Large intestine (tissue), 3 donors: ENCODE data around the gene DHX29. TPM values are rescaled to one million over a fixed set of nuclear protein-coding genes. Genes with fewer than 3 reads are reported as not detected.

Experiments
- DNase-seq, 2 donors: peaks; one replicate each; pipeline versions ENCODE4 v3.0.0 to v3.0.0-alpha.2; 2013
- H3K27ac ChIP-seq: one replicate; pipeline ENCODE4 v1.5.1; 2013; ENCODE audit warnings: low read length
- H3K27me3 ChIP-seq: 2 replicates; pipeline ENCODE4 v1.6.1; 2013; ENCODE audit warnings: low read length; ENCODE audit not compliant: control insufficient read depth, insufficient read depth
- H3K36me3 ChIP-seq: 2 replicates; pipeline ENCODE4 v1.6.1; 2013; ENCODE audit warnings: low read length; ENCODE audit not compliant: control insufficient read depth, insufficient read depth
- H3K4me1 ChIP-seq: one replicate; pipeline ENCODE4 v1.6.1; 2013; ENCODE audit warnings: low read length; ENCODE audit not compliant: control insufficient read depth, insufficient read depth
- H3K4me3 ChIP-seq: one replicate; pipeline ENCODE4 v1.5.1; 2013; ENCODE audit warnings: low read length
- H3K9me3 ChIP-seq: one replicate; pipeline ENCODE4 v1.6.1; 2013; ENCODE audit warnings: mild to moderate bottlenecking, low read depth, low read length, moderate library complexity; ENCODE audit not compliant: control insufficient read depth
- WGBS: methylation state at CpG from one replicate; pipeline ENCODE4 v1.1.5; 2013; ENCODE audit warnings: low lambda C conversion rate; ENCODE audit not compliant: insufficient coverage; 5-methylcytosine and 5-hydroxymethylcytosine counted together
- polyA plus RNA-seq: library from polyadenylated mRNA; unstranded; fragments of 120-200 nt; gene quantifications from one replicate; pipeline ENCODE4 v1.2.1, GENCODE V29; 2013

DHX29 gene
- polyA plus RNA-seq, 1 donor = 28.3 TPM

DNA sequence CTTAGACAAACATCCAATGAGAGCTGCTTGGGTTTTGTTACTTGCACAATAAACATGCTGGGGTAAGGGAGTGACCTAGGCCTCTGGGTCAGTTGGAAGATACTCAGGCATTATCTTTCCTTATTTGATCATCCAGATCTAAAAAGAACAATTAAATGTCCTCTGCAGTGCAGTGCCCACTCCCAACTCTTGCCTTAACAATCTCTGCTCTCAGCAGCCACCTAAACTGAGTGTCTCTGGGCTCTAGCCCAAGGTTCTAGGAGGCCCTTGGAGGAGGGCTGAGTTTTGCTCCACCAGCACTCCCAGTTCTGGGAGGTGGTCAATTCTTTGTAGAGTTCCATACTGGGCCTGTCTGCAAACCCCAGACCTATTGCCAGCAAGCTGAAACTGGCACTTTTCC, 82.1 kb downstream of the DHX29 start:
- Histone ChIP-seq H3K9me3 (peaks cover 28% of the 10 kb centered on the region), H3K4me3 (no peak overlapping the region), H3K4me1 (peaks cover 25% of the 10 kb centered on the region), H3K27me3 (peaks cover 100% of the 10 kb centered on the region), H3K27ac (no peak overlapping the region), H3K36me3 (no peaks in the 10 kb centered on the region)
- DNase-seq = no peak

DNA sequence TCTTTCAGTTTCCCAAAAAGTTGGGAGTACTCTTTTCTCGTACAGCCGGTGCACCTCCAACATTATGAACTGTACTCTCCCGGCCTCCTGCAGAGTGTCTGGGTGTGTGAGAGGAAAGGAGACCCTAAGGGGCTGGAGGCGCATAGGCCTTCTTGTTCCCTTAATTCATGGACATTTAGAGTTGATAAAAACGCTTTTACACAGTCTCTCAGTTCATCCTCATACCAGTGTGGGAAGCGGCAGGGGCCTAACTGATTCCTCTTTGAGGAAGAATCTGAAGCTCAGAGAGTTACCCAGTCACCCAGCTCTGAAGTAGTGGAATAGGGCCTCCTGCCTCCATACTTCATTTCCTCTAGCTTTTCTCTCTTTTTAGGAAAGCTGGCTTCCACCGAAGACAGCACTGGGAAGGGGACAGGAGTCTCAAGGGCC, 83.7 kb downstream of the DHX29 start:
- Histone ChIP-seq H3K27ac (no peak overlapping the region), H3K4me3 (no peak overlapping the region), H3K36me3 (no peaks in the 10 kb centered on the region), H3K4me1 (peaks cover 36% of the 10 kb centered on the region), H3K27me3 (peaks cover 92% of the 10 kb centered on the region), H3K9me3 (peaks cover 29% of the 10 kb centered on the region)
- WGBS = no CpG with 5 or more reads among the region's 7 CpGs
- DNase-seq = no peak

DNA sequence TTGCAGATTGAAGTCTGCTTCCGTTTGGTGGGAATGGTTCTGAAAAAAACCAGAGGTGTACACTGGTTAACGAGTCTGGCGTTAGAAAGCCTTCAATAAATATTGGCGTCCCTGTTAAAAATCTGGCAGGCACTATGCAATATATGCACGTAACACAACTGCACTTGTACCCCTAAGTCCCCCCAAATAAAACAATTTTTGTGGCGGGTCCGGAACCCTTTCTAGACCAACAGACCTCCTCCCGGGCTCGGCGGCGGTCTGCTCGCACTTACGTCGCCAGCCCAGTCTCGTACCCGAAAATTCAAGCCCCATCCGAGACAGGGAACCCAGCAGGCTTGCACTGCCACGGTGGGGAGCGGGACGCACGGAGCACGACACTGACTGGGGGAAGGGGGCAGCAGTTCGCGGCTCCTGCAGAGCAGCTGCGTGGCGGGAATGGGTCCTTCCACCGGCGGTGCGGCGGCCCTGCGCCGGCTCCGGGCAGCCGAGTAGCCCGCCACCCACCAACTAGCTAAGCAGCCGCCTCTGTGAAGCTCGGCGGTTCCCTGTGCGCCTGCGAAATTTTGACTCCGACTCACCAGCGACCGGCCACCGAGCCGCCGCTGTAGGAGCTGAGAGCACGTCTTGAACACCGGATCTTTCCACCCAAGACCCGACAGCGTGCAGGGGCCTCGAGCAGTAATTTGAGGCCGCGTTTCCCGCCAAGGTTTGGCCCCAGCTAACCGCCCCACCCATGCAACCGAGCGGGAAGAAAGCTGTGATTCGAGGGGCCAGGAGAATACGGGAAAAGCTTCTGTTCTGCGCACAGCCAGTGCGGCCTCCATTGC, 84.3 kb downstream of the DHX29 start:
- peaks cover 85% of the 10 kb centered on the region for H3K27me3 ChIP-seq
- H3K36me3 ChIP-seq = no peaks in the 10 kb centered on the region
- H3K9me3 ChIP-seq = peaks cover 29% of the 10 kb centered on the region
- DNase-seq = peak in 1 of 2 donors; percentile 43
- H3K27ac ChIP-seq = no peak overlapping the region
- no peak overlapping the region for H3K4me3 ChIP-seq
- WGBS = no CpG with 5 or more reads among the region's 61 CpGs
- peaks cover 41% of the 10 kb centered on the region for H3K4me1 ChIP-seq

DNA sequence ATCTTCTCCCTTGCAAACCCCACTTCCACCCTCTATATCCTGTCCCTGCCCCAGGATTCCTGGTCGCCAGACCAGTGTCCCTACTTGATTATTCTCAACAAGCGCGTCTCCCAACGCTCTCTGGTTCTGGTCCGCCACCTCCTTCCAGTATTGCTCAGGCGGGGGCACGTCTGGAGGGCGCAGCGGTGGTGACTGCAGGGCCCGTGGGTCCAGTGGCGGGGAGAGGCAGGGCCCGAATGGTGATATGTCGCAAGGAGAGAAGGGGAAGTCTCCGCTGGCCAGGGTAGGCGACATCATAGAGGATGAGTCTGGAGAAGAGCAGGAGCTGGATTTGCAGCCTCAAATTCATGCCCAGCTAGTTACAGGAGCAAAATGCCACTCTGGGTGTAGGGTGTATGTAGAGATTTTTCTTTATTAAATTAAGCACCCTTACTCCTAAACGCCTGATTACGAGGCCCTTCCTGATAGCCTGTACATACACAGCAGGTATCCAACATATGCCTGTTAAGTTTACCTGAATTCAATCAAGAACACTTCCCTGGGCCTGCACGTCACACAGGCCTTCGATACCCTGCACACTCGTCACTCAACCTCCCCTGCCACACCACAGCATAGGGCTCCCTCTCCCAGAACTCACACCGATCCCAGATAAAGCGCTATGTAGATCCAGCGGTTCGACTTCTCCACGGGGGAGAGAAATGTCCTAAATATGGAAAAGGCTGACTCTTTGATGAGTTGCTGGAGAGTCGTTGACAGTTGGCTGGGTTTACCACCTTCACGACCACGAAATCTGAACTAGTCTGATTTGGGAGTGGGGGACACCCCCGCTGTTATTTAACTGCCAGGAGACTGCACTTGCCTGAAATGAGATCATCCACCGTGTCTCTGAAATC, 85.2 kb downstream of the DHX29 start:
- H3K27ac ChIP-seq = no peak overlapping the region
- peaks cover 26% of the 10 kb centered on the region for H3K9me3 ChIP-seq
- H3K27me3 ChIP-seq = peaks cover 84% of the 10 kb centered on the region
- peak in 1 of 2 donors; percentile 34 for DNase-seq
- H3K4me3 ChIP-seq = no peak overlapping the region
- no CpG with 5 or more reads among the region's 30 CpGs for WGBS
- no peaks in the 10 kb centered on the region for H3K36me3 ChIP-seq
- peaks cover 35% of the 10 kb centered on the region for H3K4me1 ChIP-seq

DNA sequence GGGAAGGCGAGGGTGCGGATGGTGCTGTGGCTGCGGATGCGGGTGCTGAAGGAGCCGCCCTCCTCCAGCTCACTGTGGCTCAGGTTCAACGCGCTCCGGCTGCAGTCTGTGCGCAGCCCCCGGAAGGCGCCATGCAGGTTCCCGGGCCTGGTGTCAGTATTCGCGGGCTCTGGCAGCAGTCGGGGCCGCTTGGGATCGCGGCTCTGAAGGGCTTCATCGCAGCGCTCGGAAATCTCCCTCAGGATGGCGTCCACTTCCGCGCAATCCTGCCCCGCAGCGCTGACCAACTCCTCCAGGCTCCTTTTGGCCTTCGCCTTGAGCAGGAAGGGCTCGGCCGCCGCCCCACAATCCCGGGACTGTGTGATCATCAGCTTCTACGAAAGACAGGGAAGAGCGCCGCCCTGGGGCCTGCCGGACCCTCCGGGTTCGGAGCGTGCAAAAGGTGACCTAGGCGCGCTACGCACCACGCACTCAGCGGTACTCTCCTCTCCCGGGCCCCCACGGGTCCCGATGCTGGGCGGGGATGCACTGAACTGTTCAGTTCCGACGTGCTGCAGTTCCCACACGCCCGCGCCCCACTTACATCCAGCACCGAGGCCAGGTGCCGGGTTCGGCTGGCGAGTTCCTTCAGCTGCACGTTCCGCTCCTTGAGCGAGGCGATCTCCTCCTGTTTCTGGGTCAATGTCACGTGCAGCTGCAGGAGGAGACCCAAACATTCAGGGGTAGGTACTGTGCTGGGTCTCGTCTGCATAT, 86.9 kb downstream of the DHX29 start:
- Histone ChIP-seq H3K4me3 (peak overlapping the region; percentile 30), H3K27me3 (peaks cover 67% of the 10 kb centered on the region), H3K36me3 (no peaks in the 10 kb centered on the region), H3K27ac (no peak overlapping the region), H3K4me1 (peaks cover 28% of the 10 kb centered on the region), H3K9me3 (peaks cover 16% of the 10 kb centered on the region)
- no CpG with 5 or more reads among the region's 62 CpGs for WGBS
- peak in 1 of 2 donors; percentile 76 for DNase-seq

DNA sequence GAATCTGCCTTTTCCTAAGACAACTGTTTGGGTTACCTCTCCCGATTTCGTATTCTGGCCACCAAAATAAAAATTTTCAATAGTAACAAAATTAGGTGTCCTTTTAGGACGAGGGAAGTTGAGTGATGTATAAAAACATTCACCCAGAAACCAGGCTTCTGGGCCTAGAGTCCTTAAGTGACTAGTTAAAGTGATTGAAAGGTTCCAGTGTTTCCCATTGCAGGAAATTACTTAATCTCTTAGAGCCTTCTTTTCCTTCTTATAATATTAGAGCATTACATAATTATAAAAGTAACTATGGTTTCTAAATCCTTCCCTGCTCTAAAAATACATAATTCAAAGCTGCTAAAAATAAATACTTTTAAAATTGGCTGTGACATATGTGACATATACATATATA, 87.7 kb downstream of the DHX29 start:
- DNase-seq = no peak
- Histone ChIP-seq H3K4me1 (peaks cover 28% of the 10 kb centered on the region), H3K36me3 (no peaks in the 10 kb centered on the region), H3K27me3 (peaks cover 58% of the 10 kb centered on the region), H3K27ac (no peak overlapping the region), H3K9me3 (peaks cover 16% of the 10 kb centered on the region), H3K4me3 (no peak overlapping the region)
- no CpG with 5 or more reads among the region's 3 CpGs for WGBS

DNA sequence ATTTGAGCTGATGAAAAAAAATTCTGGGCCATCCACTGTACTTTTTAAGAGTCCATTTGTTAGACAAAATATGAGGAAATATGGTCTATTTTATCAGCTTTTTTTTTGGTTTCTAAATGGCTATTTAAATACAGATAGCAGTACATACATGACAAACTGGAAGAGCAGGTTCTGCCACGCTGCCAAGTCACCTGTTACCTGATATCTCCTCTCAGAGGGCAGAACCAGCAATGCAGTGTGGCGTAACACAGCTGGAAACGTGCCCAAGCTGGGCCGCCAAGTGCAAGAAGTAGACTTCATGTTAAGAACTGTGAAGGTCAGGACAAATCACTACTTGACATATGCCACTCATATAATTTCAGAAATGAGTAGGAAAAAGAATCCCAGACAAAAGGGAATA, 88.5 kb downstream of the DHX29 start:
- H3K27me3 ChIP-seq = peaks cover 50% of the 10 kb centered on the region
- peak; percentile 90 to 98 for DNase-seq
- no CpG with 5 or more reads among the region's 4 CpGs for WGBS
- peaks cover 28% of the 10 kb centered on the region for H3K4me1 ChIP-seq
- H3K4me3 ChIP-seq = no peak overlapping the region
- H3K9me3 ChIP-seq = peaks cover 16% of the 10 kb centered on the region
- no peaks in the 10 kb centered on the region for H3K36me3 ChIP-seq
- no peak overlapping the region for H3K27ac ChIP-seq

DNA sequence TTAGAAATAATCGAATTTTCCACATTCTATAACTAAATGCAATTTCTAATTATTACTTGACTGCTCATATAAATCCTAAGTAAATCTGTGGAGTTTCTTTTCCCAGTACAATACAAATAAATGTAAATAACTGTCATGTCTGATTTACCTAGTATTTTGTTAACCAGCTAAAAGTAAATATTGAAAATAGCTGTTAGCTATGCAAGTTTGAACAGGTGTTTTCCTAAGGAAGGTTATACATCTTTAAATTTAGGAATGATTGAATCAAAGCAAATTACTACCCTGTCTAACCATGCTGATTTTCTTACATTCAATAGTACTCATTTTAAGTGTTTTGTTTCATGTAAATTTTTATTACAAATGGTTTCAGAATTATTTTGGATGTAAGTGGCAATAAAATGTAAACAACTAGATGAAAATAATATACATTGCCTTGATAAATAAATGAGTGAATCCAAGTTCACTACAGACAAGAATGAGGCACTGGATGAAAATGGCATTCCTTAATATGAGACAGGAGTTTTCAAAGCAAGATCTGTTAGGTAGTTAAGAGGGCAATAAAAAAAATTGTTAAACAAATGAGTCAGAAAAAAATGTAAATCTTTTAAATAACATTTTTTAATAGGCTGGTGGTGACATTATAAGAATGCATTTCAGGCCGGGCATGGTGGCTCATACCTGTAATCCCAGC, 96.2 kb downstream of the DHX29 start:
- Histone ChIP-seq H3K4me1 (no peaks in the 10 kb centered on the region), H3K9me3 (no peaks in the 10 kb centered on the region), H3K4me3 (no peak overlapping the region), H3K27ac (no peak overlapping the region), H3K27me3 (peaks cover 7% of the 10 kb centered on the region), H3K36me3 (no peaks in the 10 kb centered on the region)
- 89% methylated on average over 1 of the region's 2 CpGs for WGBS
- no peak for DNase-seq
